Adrenal gland (tissue), 19 donors: ENCODE results near the gene HOXD8. TPM values are rescaled to one million over a fixed set of nuclear protein-coding genes. Genes with fewer than 3 reads are reported as not detected.

Experiments
- DNase-seq, 7 donors: peaks; one replicate each; pipeline ENCODE4 v3.0.0-alpha.2; 2019 to 2020
- H3K27ac ChIP-seq, 5 donors: fragments of 200-600 bp; sonication (generic) in 4 of 5; 1 replicate in 3 of 5; 2 replicates in 2 of 5; pipeline versions ENCODE4 v1.5.1 to v1.8.0; 2016 to 2020; ENCODE audit warnings: mild to moderate bottlenecking in 1 of 5
- H3K27me3 ChIP-seq: fragments of 200-600 bp; 2 replicates; pipeline ENCODE4 v1.8.0; 2021
- H3K36me3 ChIP-seq, 2 donors: fragments of 200-600 bp; replicated peaks in 1 of 2; 1 replicate in 1 of 2; 2 replicates in 1 of 2; pipeline versions ENCODE4 v1.5.1 to v1.8.0; 2018 to 2022
- H3K4me1 ChIP-seq, 2 donors: fragments of 200-600 bp; replicated peaks in 1 of 2; 1 replicate in 1 of 2; 2 replicates in 1 of 2; pipeline versions ENCODE4 v1.5.1 to v1.8.0; 2018 to 2021
- H3K4me3 ChIP-seq, 4 donors: fragments of 200-600 bp; sonication (generic) in 3 of 4; one replicate each; pipeline ENCODE4 v1.5.1; 2016 to 2018
- H3K9me3 ChIP-seq, 3 donors: fragments of 200-600 bp; sonication (generic) in 1 of 3; replicated peaks in 1 of 3; 1 replicate in 2 of 3; 2 replicates in 1 of 3; pipeline versions ENCODE4 v1.5.1 to v1.8.0; 2016 to 2021
- CTCF ChIP-seq, 6 experiments: fragments of 450-650 bp in 4 of 6; fragments of 200-600 bp in 2 of 6; sonication (generic) in 1 of 6; IDR thresholded peaks; 1 replicate in 5 of 6; 2 replicates in 1 of 6; pipeline versions ENCODE4 v1.5.1 to v1.8.0; 2016 to 2021; ENCODE audit warnings: antibody characterized with exemption in 6 of 6, mild to moderate bottlenecking in 2 of 6, moderate library complexity in 1 of 6
- POLR2A ChIP-seq, 2 donors: fragments of 450-650 bp; IDR thresholded peaks; one replicate each; pipeline ENCODE4 v1.6.1; 2017; ENCODE audit warnings: antibody characterized with exemption in 2 of 2, mild to moderate bottlenecking in 2 of 2, moderate library complexity in 1 of 2
- WGBS, 4 donors: extraction: QIAGEN DNeasy Blood & Tissue Kit in 2 of 4; methylation state at CpG; one replicate each; pipeline versions ENCODE4 v1.1.5 to v1.1.7; 2013 to 2017; 5-methylcytosine and 5-hydroxymethylcytosine counted together
- intact Hi-C, 2 donors: fragments of 100-400 bp; cut with DNase I; formaldehyde crosslinking; loops; one replicate each; pipeline versions ENCODE4 v1.14.1 to v1.15.0; 2022 to 2023
- long read RNA-seq, 10 donors: library from polyadenylated mRNA in 3 of 10; unstranded in 2 of 10; stranded (forward) in 1 of 10; transcript quantifications; one replicate each; pipeline ENCODE4 v2.0.0 and lab custom pipeline, GENCODE V29; 2021 to 2026
- polyA plus RNA-seq, 3 donors: library from polyadenylated mRNA; stranded (reverse); fragments of 200-250 nt in 2 of 3; fragments of 350-450 nt in 1 of 3; fragmentation: Illumina TruSeq in 1 of 3; extraction: RNeasy Lipid Tissue Mini Kit (QIAGEN cat#74804) in 1 of 3; gene quantifications; one replicate each; pipeline ENCODE4 v1.2.3, GENCODE V29; 2013 to 2014
- total RNA-seq, 9 donors: library from RNA; depleted of rRNA in 4 of 9; stranded (reverse); fragments of >200 nt in 4 of 9; fragments of 120-200 nt in 1 of 9; fragmentation: NEBNext Ultra II Directional in 1 of 9; extraction: Animal tissue kit (Norgen Biotek cat#: 25700) in 1 of 9; gene quantifications; one replicate each; pipeline versions ENCODE4 v1.1.0 to v1.2.4, GENCODE V29; 2013 to 2023
- donor health status: healthy with polysubstance abuse.
- donor health status: Bipolar disorder and iron deficiency.
- donor health status: DM: yes; HTN: yes; CAD: no.
- donor health status: DM: no; HTN: no; CAD: no.
- donor health status: DM: no; HTN: no; CAD: no.
- donor health status: DM: yes; HTN: yes; CAD: no.

The HOXD8 gene
- 10 to 100 TPM; 11.3 to 46.2 (median 35.0) TPM for total RNA-seq
- polyA plus RNA-seq: 10 to 100 TPM; 14.4 to 19.8 (median 17.3) TPM
- long read RNA-seq, donor 1, transcript HOXD8-203 (2 exons, 1,268 nt): major isoform, 5 of 79 reads
- long read RNA-seq, donor 1, transcript HOXD8-201 (2 exons, 1,917 nt): major isoform, 5 of 79 reads
- long read RNA-seq, donor 1, partial matches to known transcripts: 5 of 79 reads
- long read RNA-seq, donor 1, other reads (novel, unspliced or antisense): 64 of 79 reads
- long read RNA-seq, donor 2, partial matches to known transcripts: 6 of 52 reads
- long read RNA-seq, donor 2, other reads (novel, unspliced or antisense): 44 of 52 reads
- long read RNA-seq, donor 3, partial matches to known transcripts: 0 of 5 reads
- long read RNA-seq, donor 3, other reads (novel, unspliced or antisense): 0 of 5 reads
- long read RNA-seq, donor 4, partial matches to known transcripts: 0 of 9 reads
- long read RNA-seq, donor 4, other reads (novel, unspliced or antisense): 5 of 9 reads
- long read RNA-seq, donor 5, transcript HOXD8-201 (2 exons, 1,917 nt): major isoform, 9 of 19 reads
- long read RNA-seq, donor 5, transcript HOXD8-203 (2 exons, 1,268 nt): minor isoform, 5 of 19 reads
- long read RNA-seq, donor 5, partial matches to known transcripts: 0 of 19 reads
- long read RNA-seq, donor 5, other reads (novel, unspliced or antisense): 4 of 19 reads
- long read RNA-seq, donor 6, partial matches to known transcripts: 0 of 3 reads
- long read RNA-seq, donor 6, other reads (novel, unspliced or antisense): 0 of 3 reads
- long read RNA-seq, donor 7, transcript HOXD8-201 (2 exons, 1,917 nt): major isoform, 5 of 30 reads
- long read RNA-seq, donor 7, partial matches to known transcripts: 23 of 30 reads
- long read RNA-seq, donor 7, other reads (novel, unspliced or antisense): 0 of 30 reads
- long read RNA-seq, donor 8, transcript HOXD8-201 (2 exons, 1,917 nt): major isoform, 6 of 66 reads
- long read RNA-seq, donor 8, partial matches to known transcripts: 0 of 66 reads
- long read RNA-seq, donor 8, other reads (novel, unspliced or antisense): 57 of 66 reads
- long read RNA-seq, donor 9, partial matches to known transcripts: 5 of 66 reads
- long read RNA-seq, donor 9, other reads (novel, unspliced or antisense): 53 of 66 reads
- long read RNA-seq, donor 10, partial matches to known transcripts: 0 of 52 reads
- long read RNA-seq, donor 10, other reads (novel, unspliced or antisense): 47 of 52 reads

GRCh38 chr2:176128982-176129796 lies at the start of gene HOXD8:
Gene HOXD8 (plus strand): TSS chr2:176129705. CDS start chr2:176130367, 662 bp downstream.
- no peaks in the 10 kb centered on the region for H3K27me3 ChIP-seq
- no peaks in the 10 kb centered on the region for H3K9me3 ChIP-seq
- peak within 1 kb of the TSS; percentile 66 to 99 (median 89) for H3K27ac ChIP-seq
- intact Hi-C loops: loop anchor here (5.0 to 10.0 kb wide), 6 partner anchors 328 to 1023 kb away; no protein-coding TSS in a partner anchor
- peak; percentile 67 to 87 (median 80) for DNase-seq
- peaks cover 0 to 2% of the 10 kb centered on the region in 2 donors for H3K36me3 ChIP-seq
- H3K4me3 ChIP-seq: peak within 1 kb of the TSS in 2 of 4 donors; percentile 42 to 78
- WGBS, 4 donors: 3 to 14% (median 6%) methylated on average over 20 to 64 of the region's 64 CpGs
- H3K4me1 ChIP-seq: peaks cover 4 to 24% of the 10 kb centered on the region in 2 donors
- TF ChIP-seq POLR2A (IDR thresholded peaks at IDR 0.05) (peak; percentile 1 to 22), CTCF (IDR thresholded peaks at IDR 0.05) (peak in 2 of 6 experiments; percentile 19 to 25)

GRCh38 chr2:176079831-176080539 lies 49.5 kb upstream of the HOXD8 start:
- peak in 4 of 6 experiments; percentile 9 to 53 (median 46) for TF ChIP-seq CTCF (IDR thresholded peaks at IDR 0.05)
- no peak for TF ChIP-seq POLR2A (IDR thresholded peaks at IDR 0.05)
- WGBS, 4 donors: 0 to 3% (median 2%) methylated on average over 10 to 86 of the region's 86 CpGs
- Histone ChIP-seq H3K27me3 (peaks cover 98% of the 10 kb centered on the region), H3K4me3 (peak overlapping the region in 1 of 4 donors; percentile 27), H3K9me3 (no peaks in the 10 kb centered on the region), H3K36me3 (no peaks in the 10 kb centered on the region), H3K4me1 (peaks cover 0 to 4% of the 10 kb centered on the region in 2 donors), H3K27ac (no peak overlapping the region)
- peak in 2 of 7 donors; percentile 14 to 49 for DNase-seq
- intact Hi-C loops: loop anchor here (5.0 to 10.0 kb wide), 2 partner anchors 393 to 395 kb away; no protein-coding TSS in a partner anchor

- Histone ChIP-seq H3K27ac (no peak overlapping the region), H3K4me3 (no peak overlapping the region), H3K9me3 (no peaks in the 10 kb centered on the region), H3K27me3 (peaks cover 98% of the 10 kb centered on the region), H3K36me3 (no peaks in the 10 kb centered on the region), H3K4me1 (peaks cover 0 to 4% of the 10 kb centered on the region in 2 donors)
- intact Hi-C loops: loop anchor here (5.0 to 10.0 kb wide), 2 partner anchors 393 to 396 kb away; no protein-coding TSS in a partner anchor
- 7 to 18% (median 11%) methylated on average over 43 to 68 of the region's 68 CpGs for WGBS, 4 donors
- peak in 1 of 7 donors; percentile 44 for DNase-seq
- TF ChIP-seq POLR2A (IDR thresholded peaks at IDR 0.05): no peak
- no peak for TF ChIP-seq CTCF (IDR thresholded peaks at IDR 0.05)
Observed at GRCh38 chr2:176080540-176081375, 48.7 kb upstream of the HOXD8 start.
